ENCODE data around the gene TRIM3. TPM values are rescaled to one million over a fixed set of nuclear protein-coding genes. Genes with fewer than 3 reads are reported as not detected.

The TRIM3 gene
- total and polyA plus RNA-seq, 2 of the 8 experiments (the other 6 are each of a cell fraction or from before 2014, with no cell fraction given): 10.7 to 14.3 TPM

GRCh38 chr11:6442441-6442840, 31.3 kb downstream of the TRIM3 start:
- H3K9me3 ChIP-seq (ENCODE audit: insufficient read depth in 2 of 2, low read depth in 1 of 2, low read length in 1 of 2): no peaks in the 10 kb centered on the region
- H3K4ac ChIP-seq (replicated peaks; ENCODE audit: insufficient read length, low read depth, low read length): no peak overlapping the region
- no peak overlapping the region for H3K23ac ChIP-seq (ENCODE audit: insufficient read length)
- H4K91ac ChIP-seq (replicated peaks; ENCODE audit: insufficient read length, low read length): no peak overlapping the region
- no peak overlapping the region for H2BK5ac ChIP-seq (ENCODE audit: low read depth, low read length)
- H3K4me2 ChIP-seq (ENCODE audit: insufficient read depth in 1 of 2, low read depth in 2 of 2, low read length in 2 of 2): no peak overlapping the region
- no peaks in the 10 kb centered on the region for H3K79me2 ChIP-seq (ENCODE audit: control insufficient read depth in 1 of 2, insufficient read depth in 2 of 2, low read length in 2 of 2)
- no peak overlapping the region for H3K27ac ChIP-seq (ENCODE audit: low read depth, low read length)
- H3K79me1 ChIP-seq (ENCODE audit: low read depth, low read length): no peaks in the 10 kb centered on the region
- H2AK5ac ChIP-seq (ENCODE audit: low read depth, low read length): no peak overlapping the region
- H3K4me1 ChIP-seq (replicated peaks in 1 of 4; ENCODE audit: control insufficient read depth in 3 of 4, insufficient read depth in 4 of 4, low read length in 3 of 4): peaks cover 0 to 4% (median 0%) of the 10 kb centered on the region in 4 experiments; a peak in 2 of 7 replicates
- H3K18ac ChIP-seq (ENCODE audit: extremely low read depth, low read length): no peak overlapping the region
- no peak overlapping the region for H2AFZ ChIP-seq (ENCODE audit: low read length)
- no peak overlapping the region for H3K9ac ChIP-seq (replicated peaks in 1 of 4; ENCODE audit: extremely low read depth in 1 of 4, low read depth in 3 of 4, low read length in 3 of 4)
- no peaks in the 10 kb centered on the region for H4K20me1 ChIP-seq (replicated peaks in 1 of 2; ENCODE audit: control insufficient read depth in 1 of 2, insufficient read depth in 2 of 2, low read length in 2 of 2)
- H3K23me2 ChIP-seq (ENCODE audit: low read depth, low read length): no peaks in the 10 kb centered on the region; the same call in 1 of the 2 replicates
- H3K4me3 ChIP-seq (ENCODE audit: extremely low read depth in 1 of 4, insufficient read depth in 2 of 4, low read depth in 3 of 4, low read length in 4 of 4): no peak overlapping the region
- DNase-seq (ENCODE audit: low read depth in 1 of 2, low spot score in 2 of 2) (no peak), FAIRE-seq (no peak)
- no peak overlapping the region for H2BK20ac ChIP-seq (ENCODE audit: low read length)
- ChIA-PET POLR2A (ENCODE audit: partially characterized antibody) (interaction anchor here (0.9 kb wide), 1 partner anchor 66 kb away, joined by 3 read pairs; no protein-coding TSS in a partner anchor), CTCF (ENCODE audit: partially characterized antibody) (interaction anchor here (0.5 to 22.7 kb wide), 22 partner anchors 10 to 191 kb away, joined by 3 to 585 read pairs (median 13); partner anchors contain the start of genes APBB1, CCKBR, SMPD1 and TIMM10B)
- H2BK12ac ChIP-seq (ENCODE audit: low read depth, low read length): no peak overlapping the region
- no peaks in the 10 kb centered on the region for H3K36me3 ChIP-seq (ENCODE audit: control insufficient read depth in 2 of 4, insufficient read depth in 4 of 4, low read length in 3 of 4)
- no peak overlapping the region for H2BK120ac ChIP-seq (replicated peaks; ENCODE audit: low read depth, low read length)
- H3K56ac ChIP-seq (replicated peaks; ENCODE audit: insufficient read length, low read depth, low read length): no peak overlapping the region
- no peak overlapping the region for H3K14ac ChIP-seq (ENCODE audit: insufficient read length)
- 90% methylated on average over 4 of the region's 4 CpGs; no CpG with 5 or more reads in 1 of the 2 experiments for WGBS, 2 experiments (ENCODE audit: extremely low coverage in 1 of 2, insufficient coverage in 1 of 2, insufficient read length in 1 of 2, insufficient replicate concordance in 2 of 2, low coverage in 1 of 2, low lambda C conversion rate in 2 of 2, missing lambda C conversion rate in 1 of 2)
- no peaks in the 10 kb centered on the region for H3K27me3 ChIP-seq (replicated peaks in 1 of 4; ENCODE audit: control insufficient read depth in 3 of 4, extremely low read depth in 1 of 4, insufficient read depth in 3 of 4, low read length in 3 of 4)
- H2BK15ac ChIP-seq (ENCODE audit: low read length): no peak overlapping the region
- H4K8ac ChIP-seq (ENCODE audit: extremely low read depth, insufficient read depth, low read length): no peak overlapping the region
- no peak overlapping the region for H4K5ac ChIP-seq (ENCODE audit: insufficient read length, low read depth, low read length)
- TF ChIP-seq SIN3A (conservative IDR thresholded peaks at IDR 0.05 in 1 of 2, IDR thresholded peaks at IDR 0.05 in 1 of 2; ENCODE audit: low read depth in 1 of 2, low read length in 2 of 2) (no peak), CEBPB (IDR thresholded peaks at IDR 0.05; ENCODE audit: low read depth, low read length) (no peak), TCF12 (IDR thresholded peaks at IDR 0.05; ENCODE audit: low read depth, low read length) (no peak), YY1 (IDR thresholded peaks at IDR 0.05; ENCODE audit: low read depth, low read length) (no peak), TAF1 (IDR thresholded peaks at IDR 0.05; ENCODE audit: low read depth, low read length) (no peak), EZH2 (IDR thresholded peaks at IDR 0.05; ENCODE audit: low read depth, low read length, severe bottlenecking) (no peak), HDAC2 (IDR thresholded peaks at IDR 0.05; ENCODE audit: borderline replicate concordance in 1 of 2, low read depth in 2 of 2, low read length in 2 of 2) (no peak), POU5F1 (IDR thresholded peaks at IDR 0.05; ENCODE audit: low read depth, low read length) (no peak), SIX5 (IDR thresholded peaks at IDR 0.05; ENCODE audit: low read depth, low read length) (no peak), BACH1 (IDR thresholded peaks at IDR 0.05; ENCODE audit: low read length) (no peak), SRF (IDR thresholded peaks at IDR 0.05; ENCODE audit: low read depth, low read length) (no peak)
- TF ChIP-seq, protein P1, sequence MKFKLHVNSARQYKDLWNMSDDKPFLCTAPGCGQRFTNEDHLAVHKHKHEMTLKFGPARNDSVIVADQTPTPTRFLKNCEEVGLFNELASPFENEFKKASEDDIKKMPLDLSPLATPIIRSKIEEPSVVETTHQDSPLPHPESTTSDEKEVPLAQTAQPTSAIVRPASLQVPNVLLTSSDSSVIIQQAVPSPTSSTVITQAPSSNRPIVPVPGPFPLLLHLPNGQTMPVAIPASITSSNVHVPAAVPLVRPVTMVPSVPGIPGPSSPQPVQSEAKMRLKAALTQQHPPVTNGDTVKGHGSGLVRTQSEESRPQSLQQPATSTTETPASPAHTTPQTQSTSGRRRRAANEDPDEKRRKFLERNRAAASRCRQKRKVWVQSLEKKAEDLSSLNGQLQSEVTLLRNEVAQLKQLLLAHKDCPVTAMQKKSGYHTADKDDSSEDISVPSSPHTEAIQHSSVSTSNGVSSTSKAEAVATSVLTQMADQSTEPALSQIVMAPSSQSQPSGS (IDR thresholded peaks at IDR 0.05; ENCODE audit: low read length): no peak

All from H1 (cell line).